Iris pigment epithelial cell (primary cell): ENCODE measurements around the gene EIF4G3.
"Not testable (repeated sequence)": the region's sequence is repeated elsewhere in the genome, so short reads cannot be mapped to it uniquely, and the experiment has no call there.

Experiments
- DNase-seq: peaks from one replicate; pipeline ENCODE4 v3.0.0-alpha.2; 2011; ENCODE audit warnings: low read depth

EIF4G3 gene

GRCh38 chr1:21106238-21106637 lies 70.5 kb downstream of the EIF4G3 start:
- no peak for DNase-seq

- DNase-seq = no peak
Observed at GRCh38 chr1:21105807-21106206, 70.9 kb downstream of the EIF4G3 start.

- no peak for DNase-seq
Observed at GRCh38 chr1:21104683-21105082, 72.0 kb downstream of the EIF4G3 start.

- DNase-seq = peak; percentile 69
Observed at GRCh38 chr1:21100481-21100921, 76.2 kb downstream of the EIF4G3 start.

DNA sequence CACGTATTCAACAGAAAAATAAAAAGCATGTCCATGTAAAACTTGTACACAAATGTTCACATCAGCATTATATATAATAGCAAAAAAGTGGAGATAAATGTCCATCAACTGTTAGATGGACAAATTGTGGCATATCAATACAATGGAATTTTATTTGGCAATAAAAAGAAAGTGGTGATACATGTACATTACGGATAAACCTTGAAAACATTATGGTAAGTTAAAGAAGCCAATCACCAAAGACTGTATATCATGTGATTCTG lies 76.9 kb downstream of the EIF4G3 start:
- no peak for DNase-seq

- DNase-seq = peak; percentile 69
Observed at GRCh38 chr1:21099034-21099868, 77.4 kb downstream of the EIF4G3 start.

DNA sequence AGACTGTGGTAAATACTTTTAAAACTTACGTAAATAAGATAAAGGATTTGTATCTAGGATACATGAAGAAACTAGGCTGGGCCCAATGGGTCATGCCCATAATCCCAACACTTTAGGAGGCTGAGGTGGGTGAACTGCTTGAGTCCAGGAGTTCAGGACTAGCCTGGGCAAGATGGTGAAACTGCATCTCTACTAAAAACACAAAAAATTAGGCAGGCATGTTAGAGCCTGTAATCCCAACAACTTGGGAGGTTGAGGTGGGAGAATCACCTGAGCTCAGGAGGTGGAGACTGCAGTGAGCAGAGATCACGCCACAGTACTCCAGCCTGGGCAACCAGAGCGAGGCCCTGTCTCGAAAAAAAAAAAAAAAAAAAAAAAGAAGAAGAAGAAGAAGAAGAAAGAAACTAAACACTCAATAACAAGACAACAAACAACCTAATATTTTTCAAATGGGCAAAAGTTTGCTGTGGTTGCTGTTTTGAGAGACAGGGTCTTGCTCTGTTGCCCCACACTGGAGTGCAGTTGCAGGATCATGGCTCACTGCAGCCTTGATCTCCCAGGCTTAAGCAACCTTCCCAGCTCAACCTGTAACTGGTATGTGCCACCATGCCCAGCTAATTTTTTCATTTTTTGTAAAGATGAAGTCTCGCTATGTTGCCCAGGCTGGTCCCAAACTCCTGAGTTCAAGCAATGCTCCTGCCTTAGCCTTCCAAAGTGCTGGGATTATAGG lies 78.3 kb downstream of the EIF4G3 start:
- DNase-seq = no peak

DNA sequence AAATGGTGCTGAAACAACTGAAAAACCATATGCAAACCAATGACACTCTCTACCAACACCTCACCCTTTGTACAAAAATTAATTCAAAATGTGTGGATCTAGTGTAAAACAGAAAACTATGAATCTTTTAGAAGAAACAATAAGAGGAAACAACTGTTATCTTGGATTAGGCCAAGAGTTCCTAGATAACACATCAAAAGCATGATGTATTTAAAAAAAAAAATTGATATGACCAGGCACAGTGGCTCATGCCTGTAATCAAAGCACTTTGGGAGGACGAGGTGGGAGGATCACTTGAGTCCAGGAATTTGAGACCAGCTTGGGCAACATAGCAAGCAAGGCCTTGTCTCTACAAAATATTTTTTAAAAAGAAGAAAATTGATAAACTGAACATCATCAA lies 79.0 kb downstream of the EIF4G3 start:
- DNase-seq = no peak

DNA sequence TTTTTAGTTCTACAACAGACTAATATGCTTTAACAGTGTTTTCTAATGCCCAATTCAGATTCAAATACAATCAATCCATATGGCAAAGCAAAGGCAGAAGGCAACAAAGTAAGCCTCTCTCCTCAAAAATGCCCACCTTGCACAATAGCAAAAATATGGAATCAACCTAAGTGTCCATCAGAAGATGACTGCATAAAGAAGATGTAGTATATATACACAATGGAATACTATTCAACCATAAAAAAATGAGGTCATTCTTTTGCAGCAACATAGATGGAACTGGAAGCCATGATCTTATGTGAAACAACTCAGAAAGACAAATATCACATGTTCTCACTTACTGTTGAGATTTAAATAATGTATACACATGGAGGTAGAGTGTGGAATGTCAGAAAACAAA lies 80.7 kb downstream of the EIF4G3 start:
- no peak for DNase-seq

GRCh38 chr1:21094282-21094681 lies 82.4 kb downstream of the EIF4G3 start:
- not testable (repeated sequence) for DNase-seq

GRCh38 chr1:21093271-21093958 lies 83.3 kb downstream of the EIF4G3 start:
- not testable (repeated sequence) for DNase-seq

DNA sequence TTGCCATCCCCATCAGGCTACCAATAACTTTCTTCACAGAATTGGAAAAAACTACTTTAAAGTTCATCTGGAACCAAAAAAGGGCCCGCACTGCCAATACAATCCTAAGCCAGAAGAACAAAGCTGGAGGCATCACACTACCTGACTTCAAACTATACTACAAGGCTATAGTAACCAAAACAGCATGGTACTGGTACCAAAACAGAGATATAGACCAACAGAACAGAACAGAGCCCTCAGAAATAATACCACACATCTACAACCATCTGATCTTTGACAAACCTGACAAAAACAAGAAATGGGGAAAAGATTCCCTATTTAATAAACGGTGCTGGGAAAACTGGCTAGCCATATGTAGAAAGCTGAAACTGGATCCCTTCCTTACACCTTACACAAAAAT lies 84.2 kb downstream of the EIF4G3 start:
- not testable (repeated sequence) for DNase-seq

DNA sequence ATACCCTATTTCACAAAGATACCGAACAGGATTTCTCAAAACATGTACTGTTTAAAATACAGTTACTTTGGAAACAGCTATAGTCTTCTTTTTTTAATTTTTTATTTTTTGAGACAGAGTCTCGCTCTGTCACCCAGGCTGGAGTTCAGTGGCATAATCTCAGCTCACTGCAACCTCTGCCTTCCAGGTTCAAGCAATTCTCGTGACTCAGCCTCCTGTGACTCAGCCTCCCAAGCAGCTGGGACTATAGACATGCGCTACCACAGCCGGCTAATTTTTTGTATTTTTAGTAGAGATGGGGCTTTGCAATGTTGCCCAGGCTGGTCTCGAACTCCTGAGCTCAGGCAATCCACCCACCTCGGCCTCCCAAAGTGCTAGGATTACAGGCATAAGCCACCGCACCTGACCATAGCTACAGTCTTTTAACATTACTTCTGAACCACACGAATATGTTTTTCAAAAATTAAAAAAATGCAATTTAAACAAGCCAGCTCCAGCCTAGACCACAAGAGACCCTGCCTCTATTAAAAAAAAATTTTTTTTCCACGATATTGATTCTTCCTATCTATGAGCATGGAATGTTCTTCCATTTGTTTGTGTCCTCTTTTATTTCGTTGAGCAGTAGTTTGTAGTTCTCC lies 85.5 kb downstream of the EIF4G3 start:
- peak; percentile 91 for DNase-seq

DNA sequence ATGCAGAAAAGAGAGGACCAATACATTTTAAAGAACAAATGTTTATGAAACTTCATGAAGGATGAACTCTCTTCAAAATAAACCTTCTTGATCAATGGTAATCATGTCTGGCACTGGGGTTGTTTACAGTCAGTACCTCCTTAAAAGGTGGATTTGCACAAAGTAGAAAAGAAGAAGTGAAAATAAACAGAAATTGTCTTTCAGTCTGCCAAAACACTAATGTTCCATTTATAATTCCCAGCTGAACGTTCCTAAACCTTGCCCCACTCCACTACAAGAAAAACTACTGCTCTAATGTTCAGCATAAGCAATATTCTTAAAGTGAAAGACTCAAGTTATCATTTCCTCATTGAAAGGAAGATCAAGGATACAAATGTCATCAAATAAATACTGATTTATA lies 86.2 kb downstream of the EIF4G3 start:
- no peak for DNase-seq

DNA sequence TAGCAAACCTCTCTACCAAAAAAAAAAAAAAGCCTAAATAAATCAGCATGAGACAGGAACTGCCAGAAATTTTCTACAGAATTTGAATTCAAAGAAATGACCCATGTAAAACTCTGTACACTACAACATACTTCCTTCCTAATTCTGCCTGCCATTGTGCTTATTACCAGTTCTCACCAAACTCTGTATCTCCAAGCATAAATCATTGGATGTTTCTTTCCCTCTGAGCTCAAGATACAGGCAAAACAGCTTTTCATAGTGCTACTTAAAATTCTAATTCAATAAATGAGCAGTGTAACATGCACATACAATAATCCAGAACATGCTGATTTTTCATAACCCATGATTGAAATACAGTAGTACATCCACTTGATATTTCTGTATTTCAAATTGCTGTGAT lies 87.0 kb downstream of the EIF4G3 start:
- DNase-seq = no peak

DNA sequence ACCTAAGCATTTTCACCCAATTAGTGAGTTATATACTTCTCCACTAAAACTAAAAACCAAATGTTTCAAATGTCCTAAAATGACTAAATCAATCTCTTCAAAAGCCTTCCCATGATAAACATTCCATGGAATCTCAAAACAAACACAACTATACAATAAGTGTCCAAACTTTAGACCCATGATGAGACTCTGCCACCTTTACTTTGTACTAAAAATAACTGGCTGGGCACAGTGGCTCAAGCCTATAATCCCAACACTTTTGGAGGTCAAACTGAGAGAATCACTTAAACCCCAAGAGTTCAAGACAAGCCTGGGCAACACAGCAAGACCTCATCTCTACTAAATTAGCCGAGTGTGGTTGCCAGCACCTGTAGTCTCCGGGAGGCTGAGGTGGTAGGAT lies 87.4 kb downstream of the EIF4G3 start:
- DNase-seq = no peak

DNA sequence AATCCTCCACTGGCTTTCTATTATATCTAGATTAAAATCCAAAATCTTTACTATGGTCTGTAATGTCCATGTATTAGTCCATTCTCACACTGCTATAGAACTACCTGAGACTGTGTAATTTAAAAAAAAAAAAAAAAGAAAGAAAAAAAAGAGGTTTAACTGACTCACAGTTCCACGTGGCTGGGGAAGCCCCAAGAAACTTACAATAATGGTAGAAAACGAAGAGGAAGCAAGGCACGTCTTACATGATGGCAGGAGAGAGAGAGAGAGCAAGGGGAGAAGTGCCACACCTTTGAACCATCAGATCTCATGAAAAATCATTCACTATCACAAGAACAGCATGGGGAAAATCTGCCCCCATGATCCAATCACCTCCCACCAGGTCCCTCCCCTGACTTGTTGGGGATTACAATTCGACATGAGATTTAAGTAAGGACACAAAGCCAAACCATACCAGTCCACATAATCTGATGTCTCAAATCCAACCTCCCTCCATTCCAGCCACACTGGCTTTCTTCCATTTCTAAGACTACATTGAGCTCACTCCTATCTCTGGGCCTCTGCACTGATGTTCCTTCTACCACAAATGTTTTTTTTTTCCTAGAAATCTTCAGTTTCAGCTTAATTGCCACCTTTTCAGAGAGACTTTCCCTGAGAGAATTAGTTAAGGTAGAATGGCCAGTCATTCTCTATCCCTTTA lies 92.4 kb downstream of the EIF4G3 start:
- no peak for DNase-seq

DNA sequence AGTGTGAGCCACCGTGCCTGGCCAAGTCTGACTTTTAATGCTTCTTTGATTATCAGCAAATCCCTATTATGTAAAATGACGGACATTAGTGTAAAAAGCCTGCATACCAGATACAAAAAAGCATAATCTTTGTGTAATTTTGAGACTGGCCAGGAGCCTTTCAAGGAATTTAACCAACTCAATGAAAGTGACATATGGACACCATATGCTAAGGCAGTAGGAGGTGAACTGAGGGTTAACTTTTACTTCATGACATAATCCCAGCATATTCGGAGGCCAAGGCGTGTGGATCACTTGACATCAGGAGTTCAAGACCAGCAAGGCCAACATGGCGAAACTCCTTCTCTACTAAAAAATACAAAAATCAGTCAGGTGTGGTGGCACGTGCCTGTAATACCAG lies 94.6 kb downstream of the EIF4G3 start:
- DNase-seq = peak; percentile 52

DNA sequence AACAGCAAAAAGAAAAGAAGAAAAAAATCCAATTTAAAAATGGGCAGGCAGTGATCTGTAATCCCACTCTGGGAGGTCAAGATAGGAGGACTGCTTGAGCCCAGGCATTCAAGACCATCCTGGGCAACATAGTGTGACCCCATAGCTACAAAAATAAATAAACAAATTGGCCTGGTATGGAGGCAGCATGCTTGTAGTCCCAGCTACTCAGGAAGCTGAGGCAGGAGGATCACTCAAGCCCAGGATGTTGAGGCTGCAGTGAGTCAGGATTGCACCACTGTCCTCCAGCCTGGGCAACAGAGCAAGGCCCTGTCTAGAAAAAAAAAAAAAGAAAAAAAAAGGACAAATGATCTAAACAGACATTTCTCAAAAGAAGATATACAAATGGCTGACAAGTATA lies 99.6 kb downstream of the EIF4G3 start:
- peak; percentile 79 for DNase-seq

DNA sequence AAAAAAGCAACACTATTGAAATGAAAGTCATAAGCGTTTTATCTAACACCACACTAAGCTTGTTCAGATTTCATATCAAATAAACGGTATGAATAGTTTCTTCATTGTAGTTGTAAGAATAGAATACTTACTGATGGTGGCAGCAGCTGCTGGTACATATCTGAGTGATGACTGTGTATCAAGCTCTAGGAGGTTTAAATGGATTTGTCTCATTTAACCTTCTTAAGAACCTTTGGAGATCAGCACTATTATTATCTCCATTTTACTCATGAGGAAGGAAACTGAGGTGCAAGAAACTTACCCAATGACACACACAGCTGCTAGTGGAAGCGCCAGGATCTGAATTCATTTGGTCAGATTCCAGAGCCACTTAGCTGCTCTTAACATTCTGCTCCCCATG lies 104.0 kb downstream of the EIF4G3 start:
- DNase-seq = peak; percentile 86

DNA sequence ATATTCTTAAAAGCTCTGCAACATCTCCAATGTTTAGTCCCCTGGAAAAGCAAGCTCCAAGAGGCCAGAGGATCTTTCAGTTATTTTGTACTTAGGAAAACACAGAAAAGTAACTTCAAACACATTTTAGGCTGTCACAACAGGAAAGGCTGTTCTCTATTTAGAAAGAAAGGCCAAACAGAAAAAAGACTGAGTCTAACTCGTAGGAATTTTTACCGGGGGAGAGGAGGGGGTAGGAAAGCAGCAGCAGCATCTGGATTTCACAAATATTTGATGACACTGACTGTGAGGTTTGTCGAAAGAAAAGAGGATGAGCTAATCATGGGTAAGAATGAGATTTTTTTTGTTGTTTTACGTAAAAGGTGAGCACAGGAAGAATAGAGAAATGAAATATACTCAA lies 107.1 kb downstream of the EIF4G3 start:
- peak; percentile 83 for DNase-seq

DNA sequence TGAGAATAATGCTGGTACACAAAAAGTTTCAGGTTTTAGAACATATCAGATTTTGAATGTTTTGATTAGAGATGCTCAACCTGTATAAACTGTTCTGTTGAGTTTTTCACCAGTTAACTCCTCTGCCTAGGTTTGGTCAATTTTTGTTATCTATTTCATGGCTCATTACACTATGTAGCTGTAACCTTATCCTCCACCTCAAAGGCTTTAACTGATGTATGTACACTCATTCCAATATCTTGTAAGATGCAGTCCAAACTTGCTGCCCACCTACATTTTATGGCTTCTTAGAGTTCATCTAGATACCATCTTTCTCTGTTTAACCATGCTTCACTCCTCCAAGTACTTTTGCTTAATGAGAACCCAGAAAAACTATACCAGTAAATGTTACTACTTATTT lies 107.8 kb downstream of the EIF4G3 start:
- no peak for DNase-seq
